GM18870 (cell line): ENCODE measurements around the gene MTERF4.
"Not testable (repeated sequence)": the region's sequence is repeated elsewhere in the genome, so short reads cannot be mapped to it uniquely, and the experiment has no call there.

ENCODE experiments used
- ATAC-seq: cut with Tn5 transposase; IDR thresholded peaks from one replicate; pipeline ENCODE4 v1.9.1; 2021; ENCODE audit warnings: moderate library complexity; ENCODE audit not compliant: unreplicated experiment

MTERF4 gene

DNA sequence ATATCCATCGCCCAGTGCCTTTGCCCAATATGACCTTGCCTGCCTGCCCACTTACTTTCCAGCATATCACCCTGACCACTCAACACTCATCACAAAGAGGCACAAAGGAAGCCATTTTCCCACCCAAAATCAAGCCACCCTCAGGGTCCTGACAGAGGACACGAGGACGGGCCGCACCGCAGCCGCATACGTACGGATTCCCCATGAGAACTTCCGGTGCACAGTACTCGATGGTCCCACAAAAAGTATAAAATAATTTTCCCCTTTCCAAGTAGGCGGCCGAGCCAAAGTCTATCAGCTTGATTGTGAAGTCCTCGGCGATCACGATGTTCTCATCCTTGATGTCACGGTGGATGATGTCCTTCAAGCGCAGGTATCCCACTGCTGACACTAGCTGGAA is 10.0 kb upstream of the MTERF4 start:
- no peak for ATAC-seq

DNA sequence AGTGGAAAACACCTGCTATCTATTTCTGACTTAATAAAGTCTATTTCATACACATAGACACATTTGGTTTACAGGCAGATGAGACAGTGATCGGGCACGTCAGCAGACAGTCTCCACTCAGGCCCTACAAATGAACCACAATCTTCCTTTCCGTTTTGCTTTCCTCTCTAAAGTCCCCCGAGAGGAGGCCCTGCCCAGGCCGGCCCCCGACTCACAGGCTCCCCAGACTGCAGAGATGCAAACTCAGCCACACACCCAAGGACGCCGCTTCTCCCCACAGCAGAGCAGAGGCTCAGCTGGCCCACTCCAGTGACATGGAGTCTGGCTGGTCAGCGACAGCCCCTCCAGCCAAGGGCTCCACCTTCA is 9.3 kb upstream of the MTERF4 start:
- no peak for ATAC-seq

DNA sequence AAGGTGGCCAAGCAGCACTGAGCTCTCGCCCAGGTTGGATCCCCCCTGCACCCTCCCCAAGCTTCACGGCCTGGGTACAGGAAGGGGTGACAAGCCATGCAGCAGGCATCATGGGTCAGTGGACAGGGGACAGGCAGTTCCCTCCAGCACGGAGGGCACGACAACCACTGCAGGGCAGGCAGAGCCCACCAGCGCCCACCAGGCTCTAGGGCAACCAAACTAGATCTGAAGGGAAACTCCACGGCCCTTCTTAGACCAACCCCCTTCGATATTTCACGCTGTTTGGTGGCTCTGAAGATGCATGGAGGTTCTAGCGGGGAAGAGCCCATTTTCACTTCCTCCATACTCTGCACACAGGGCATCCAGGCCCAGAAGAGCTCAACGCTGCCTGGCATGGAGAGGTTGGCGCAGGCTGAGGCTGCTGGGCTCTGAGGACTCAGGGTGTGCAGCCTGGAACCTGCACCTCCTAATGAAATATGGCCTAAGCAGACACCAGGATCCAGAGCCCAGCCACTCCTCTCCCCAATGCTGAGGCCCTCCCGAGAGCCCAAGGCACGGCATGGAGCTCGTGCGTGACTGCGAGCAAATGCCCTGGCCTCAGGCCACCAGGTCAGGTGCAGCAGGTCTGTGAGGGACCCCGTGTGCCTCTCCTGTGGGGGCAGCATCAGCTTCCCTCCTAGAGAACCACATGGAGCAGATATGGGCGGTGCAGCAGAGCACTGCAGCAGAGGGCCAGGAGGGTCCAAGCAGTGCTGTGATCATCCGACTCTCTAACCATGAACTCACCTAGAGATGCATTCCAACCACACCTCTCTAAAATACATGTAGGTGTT is 8.7 kb upstream of the MTERF4 start:
- ATAC-seq: no peak

DNA sequence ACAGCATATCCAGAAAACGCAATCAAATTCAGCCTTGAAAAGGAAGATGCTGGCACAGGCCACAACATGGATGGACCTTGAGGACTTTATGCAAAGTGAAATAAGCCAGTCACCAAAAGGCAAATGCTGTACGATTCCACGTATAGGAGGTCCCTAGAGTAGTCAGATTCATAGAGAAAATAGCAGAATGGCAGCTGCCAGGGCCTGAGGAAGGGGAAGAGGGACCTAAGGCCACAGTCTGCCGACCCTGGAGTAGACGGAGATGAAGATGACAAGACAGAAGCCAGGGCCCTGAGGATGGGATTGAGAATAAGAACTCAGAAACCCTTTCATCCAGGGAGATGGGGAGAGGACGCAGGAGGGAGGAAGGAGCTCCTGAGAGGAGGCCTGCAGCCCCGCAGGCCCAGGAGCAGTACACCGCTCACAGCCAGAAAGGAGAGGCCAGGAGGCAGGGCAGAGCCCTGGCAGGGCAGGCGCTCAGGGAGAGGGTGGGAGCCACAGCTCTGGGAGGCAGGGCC is 8.1 kb upstream of the MTERF4 start:
- no peak for ATAC-seq

DNA sequence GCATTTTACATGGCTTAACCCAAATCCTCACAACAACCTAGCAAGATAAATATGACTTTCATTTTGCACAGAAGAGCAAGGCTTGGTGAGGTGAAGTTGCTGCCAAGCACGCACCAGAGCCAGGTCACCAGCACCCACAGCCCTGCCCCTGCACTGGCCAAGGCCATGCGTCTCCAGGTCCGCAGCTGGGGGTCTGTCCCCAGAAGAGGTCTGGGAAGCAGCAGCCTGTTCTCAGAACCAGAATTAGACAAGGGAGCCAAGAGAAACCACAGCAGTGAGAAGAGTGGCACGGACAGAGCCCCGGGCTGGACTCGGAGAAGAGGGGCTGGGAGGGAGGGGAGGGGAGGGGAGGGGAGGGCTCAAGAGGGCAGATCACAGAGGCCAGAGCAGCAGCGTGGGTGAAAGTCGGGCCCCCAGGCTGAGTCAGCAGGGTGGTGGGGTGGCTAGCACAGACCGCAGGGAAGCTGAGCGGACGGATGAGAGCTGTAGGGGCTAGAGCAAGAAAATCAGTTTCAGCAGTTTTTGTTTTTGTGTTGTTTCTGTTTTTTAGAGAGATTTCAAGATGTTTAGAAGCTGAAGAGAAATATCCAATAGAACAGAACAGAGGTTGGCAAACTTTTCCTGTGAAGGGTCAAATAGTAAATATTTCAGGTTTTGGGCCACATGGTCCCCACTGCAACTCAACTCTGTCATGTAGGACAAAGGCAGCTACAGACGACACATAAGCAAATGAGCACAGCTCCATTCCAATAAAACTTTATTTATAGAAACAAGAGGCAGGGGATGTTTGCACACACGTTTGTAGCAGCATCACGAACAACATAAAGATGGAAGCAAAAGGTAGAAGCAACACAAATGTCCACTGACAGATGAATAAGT is 7.4 kb upstream of the MTERF4 start:
- no peak for ATAC-seq

DNA sequence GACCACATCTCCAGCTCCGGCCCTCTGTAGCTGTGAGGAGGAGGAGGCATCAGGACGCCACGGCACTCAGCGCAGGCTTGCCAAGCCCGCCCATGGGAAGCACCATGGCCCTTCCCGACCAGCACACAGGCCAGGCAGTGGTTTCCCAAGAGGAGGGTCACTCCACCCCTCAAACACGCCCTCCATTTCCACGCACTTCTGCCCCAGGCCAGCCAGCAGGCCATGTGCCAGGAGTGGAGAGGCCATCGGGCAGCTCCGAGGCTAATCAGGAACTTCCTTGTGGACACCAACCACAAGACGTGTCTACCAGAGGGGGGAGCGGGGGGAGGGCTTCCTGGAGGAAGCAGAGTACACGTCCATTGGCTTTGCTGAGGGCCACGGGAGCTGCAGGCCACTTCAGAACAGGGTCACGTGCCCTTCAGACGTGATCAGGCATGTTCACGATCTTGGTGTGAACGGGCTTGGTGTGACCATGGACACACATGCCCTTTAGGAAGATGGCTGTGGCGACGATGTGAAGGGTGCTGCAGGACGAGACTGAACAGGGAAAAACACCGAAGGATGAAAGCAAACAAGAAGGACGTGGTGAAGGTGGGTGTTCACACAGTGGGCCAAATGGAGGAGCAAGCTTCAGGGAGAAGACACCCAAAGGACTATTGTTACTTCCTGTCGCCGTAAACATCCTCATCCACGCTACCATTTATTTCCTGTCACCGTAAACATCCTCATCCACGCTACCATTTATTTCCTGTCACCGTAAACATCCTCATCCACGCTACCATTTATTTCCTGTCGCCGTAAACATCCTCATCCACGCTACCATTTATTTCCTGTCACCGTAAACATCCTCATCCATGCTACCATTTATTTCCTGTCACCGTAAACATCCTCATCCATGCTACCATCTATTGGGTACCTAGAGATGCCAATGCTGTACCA is 6.5 kb upstream of the MTERF4 start:
- no peak for ATAC-seq

DNA sequence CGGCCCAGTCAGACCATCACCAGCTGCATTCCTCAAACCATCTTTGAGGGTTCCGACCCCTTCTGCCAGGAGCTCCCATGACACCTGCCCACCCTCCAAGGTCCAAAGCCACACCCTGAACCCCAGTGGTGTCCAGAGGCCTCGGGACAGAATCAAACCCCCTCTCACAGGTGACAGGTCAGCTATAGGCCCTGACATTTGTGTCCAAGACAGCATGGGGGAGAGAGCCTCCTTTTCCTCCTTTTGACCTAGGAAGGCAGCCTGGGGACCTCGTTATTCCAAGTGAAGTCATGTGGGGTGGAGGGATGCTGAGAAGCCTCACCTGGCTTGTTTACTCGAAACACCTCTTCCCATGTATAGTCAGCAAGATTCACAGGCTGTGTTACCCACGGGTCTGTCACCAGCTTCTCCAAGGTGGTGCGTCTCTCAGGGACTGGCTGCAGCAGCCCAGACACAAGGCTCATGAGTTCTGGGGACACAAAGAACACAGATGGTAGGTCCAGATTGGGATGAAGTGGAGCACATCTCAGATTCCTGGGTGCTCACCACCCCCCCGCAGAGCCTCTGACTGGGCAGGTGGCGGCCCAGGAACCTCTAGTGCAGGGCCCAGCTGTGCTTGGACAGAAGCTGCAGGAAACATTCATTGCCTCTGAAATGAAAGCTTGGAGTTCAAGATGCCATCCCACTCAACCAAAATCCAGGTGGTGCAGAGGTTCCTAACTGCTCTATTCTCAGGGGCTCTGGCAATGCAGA is 5.1 kb upstream of the MTERF4 start:
- ATAC-seq: no peak

DNA sequence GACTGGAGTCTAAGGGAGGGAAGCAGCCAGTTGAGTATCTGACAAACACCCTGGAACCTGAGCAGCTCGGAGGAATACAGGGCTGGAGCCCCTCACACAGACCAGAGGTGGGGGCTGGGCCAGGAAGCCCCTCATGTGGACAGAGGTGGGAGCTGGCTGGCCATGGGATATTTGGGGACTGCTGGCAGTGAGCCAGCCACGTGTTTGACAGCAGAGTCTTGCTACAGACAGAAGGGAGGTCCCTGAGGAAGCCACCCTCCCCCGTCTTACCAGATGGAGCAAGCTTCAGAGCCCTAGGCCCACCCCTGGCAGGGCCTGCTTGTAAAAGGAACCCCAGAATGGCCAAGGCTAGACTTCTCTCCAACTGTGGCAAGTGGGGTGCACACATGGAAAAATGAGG is 3.6 kb upstream of the MTERF4 start:
- no peak for ATAC-seq

DNA sequence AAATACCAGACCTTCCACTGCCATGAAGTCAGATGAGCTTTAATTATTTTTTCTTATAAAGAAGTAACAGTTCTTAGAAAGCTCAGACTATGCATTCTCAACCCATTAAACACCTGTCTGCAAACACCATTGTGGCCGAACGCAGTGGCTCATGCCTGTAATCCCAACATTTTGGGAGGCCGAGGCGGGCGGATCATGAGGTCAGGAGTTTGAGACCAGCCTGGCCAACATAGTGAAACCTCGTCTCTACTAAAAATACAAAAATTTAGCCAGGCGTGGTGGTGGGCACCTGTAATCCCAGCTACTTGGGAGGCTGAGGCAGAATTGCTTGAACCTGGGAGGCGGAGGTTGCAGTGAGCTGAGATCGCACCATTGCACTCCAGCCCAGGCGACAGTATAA is 2.5 kb upstream of the MTERF4 start:
- not testable (repeated sequence) for ATAC-seq

DNA sequence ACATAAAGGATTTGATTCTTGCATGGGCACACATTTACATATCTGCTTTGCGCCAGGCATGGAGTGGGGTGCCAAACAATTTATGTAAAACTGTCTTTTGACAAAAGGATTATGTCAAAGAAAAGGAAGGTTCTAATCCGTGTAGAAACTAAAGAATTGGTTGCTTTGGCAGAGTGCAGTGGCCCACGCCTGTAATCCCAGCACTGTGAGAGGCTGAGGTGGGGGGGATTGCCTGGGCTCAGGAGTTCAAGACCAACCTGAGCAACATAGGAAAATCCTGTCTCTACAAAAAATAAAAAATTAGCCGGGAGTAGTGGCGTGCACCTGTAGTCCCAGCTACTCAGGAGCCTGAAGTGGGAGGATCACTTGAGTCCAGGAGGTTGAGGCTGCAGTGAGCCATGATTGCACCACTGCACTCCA is 1.1 kb upstream of the MTERF4 start:
- no peak for ATAC-seq

DNA sequence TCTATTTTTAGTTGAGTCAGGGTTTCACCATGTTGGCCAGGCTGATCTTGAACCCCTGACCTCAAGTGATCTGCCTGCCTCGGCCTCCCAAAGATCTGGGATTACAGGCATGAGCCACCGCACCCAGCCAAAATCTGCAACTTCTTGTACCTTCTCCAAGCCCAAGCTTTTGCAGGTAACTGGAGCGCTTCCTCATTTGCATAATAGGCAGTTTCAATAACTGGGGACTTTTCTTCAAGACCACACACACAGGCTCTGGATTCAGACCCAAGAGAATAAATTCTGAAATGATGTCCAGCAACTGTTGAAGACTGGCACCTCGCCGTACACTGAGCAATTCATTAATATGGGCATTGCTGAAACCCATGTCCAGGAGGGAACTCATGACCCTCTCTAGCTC is 2.8 kb downstream of the MTERF4 start:
- no peak for ATAC-seq

DNA sequence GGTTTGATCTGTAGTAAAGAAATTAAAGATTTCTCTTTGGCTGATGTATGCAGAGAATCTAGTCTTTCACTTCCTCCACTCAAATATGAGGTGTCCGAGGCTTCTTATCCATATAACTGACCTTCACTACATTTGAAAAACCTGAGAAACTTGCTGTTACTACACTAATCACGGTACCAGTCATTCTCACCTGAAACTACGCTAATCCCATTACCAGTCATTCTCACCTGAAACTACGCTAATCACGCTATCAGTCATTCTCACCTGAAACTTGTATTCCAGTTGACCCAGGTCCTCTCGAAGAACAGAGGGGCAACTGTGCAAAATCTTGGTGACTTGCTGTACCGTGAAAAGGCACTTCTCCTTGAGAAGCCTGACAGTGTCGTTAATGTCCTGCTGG is 5.1 kb downstream of the MTERF4 start:
- ATAC-seq: no peak

DNA sequence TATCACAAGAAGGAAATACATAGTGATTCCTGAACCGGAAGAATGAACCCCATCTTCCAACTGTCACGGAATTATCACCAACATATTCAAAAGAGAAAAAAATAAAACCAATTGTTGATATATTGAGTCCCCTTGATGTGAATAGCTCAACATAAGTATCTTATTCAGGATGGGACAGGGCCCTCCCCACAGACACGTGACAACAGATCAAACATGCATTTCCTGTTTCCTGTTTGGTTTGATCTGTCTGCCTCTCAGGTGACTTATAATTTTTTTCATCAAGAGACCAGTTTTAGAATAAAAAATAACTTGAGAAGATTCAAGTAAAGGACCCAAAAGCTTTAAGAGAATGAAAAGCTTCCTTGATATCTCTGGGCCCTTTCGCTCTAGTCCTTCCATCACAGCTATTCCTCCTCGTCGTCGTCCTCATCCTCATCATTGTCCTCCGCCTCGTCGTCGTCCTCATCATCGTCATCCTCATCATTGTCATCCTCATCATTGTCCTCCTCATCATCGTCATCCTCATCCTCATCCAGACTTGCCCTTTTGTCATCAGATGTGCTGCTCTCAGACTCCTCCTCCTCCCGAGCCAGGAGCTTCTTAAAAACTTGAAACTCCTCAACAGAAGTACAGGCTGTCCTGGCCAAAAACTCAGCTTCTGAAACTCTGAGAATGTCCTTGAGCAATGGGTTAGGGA is 6.3 kb downstream of the MTERF4 start:
- ATAC-seq: no peak

DNA sequence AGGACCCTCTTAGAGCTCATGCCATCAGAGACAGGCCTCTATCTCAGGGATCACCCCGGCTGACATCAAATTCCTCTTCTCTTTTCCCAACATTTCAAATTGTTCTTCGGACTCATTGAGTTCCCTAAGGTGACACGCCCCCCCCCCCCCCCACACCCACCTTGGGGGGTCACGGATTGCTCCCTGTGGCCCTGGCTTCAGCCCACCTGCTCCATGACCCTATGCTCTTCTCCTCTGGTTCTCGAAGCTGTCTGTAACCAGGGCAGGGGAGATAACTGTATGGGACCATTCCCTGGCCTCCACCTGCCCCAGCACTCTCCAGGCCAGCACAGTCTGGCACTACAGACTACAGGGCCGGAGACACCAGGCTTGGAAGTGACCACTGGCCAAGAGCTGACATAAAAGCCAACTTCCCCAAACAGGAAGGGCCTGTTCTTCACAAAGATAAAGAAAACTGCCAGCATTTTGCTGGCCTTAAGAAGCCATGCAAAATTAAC is 7.1 kb downstream of the MTERF4 start:
- ATAC-seq: no peak

DNA sequence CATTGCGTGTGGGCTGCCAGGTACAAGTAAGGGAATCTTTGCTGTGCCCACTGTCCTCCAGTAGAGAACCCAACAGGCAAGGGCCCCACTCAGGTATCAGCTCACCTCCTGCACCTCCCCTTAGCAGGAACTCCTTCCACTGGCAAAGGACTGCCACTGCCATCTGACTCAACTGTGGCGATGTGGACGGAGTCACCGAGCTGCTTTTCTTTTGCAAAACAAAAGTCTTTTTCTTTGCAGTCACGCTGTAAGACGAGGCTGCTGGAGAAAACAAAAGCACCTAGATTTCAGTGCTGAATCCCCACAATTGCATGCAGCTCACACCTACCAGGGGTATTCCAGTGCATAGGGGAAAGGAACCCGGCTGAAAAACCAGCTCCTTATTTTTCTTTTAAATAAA is 7.9 kb downstream of the MTERF4 start:
- ATAC-seq: no peak

DNA sequence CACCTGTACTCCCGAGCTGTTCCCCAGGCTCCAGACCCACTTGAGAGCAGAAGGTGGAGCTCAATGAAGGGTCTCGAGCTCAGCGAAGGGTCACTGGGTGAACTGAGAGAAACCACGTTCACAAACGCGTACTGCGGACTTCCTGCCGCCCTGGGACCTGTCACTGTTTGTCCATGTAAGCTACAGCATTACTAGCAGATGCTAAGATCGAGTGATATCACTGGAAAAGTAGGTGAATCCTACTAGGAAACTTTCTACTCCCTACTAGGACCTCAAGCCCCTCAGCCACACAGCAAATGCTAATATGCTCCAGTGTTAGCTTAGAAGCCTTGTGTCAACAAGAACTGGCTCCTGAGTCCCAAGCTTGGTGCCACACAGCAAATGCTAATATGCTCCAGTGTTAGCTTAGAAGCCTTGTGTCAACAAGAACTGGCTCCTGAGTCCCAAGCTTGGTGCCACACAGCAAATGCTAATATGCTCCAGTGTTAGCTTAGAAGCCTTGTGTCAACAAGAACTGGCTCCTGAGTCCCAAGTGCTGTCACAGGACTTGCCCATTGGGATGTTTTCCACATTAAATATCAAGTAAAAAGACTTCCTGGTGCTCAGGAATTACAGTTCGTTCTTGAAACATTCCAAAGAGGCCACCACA is 8.8 kb downstream of the MTERF4 start:
- not testable (repeated sequence) for ATAC-seq

DNA sequence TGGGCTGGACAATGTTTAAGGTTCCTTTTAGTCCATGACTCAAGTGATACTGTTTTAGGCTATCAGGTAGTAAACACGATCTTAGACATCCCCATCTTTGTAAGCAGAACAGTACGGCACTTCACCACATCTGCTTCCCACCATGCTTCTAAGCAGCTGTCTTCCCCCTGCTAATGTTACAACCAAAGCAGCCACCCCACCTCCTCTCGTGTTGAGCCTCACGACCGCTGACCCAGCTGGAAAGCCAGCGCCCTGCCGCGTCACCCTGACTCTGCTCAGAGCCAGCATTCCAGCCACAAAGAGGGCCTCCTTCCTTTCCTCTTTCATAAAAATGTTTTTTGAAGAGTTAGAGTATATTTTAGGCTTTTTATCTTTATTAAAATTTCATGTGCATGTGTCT is 9.4 kb downstream of the MTERF4 start:
- no peak for ATAC-seq

DNA sequence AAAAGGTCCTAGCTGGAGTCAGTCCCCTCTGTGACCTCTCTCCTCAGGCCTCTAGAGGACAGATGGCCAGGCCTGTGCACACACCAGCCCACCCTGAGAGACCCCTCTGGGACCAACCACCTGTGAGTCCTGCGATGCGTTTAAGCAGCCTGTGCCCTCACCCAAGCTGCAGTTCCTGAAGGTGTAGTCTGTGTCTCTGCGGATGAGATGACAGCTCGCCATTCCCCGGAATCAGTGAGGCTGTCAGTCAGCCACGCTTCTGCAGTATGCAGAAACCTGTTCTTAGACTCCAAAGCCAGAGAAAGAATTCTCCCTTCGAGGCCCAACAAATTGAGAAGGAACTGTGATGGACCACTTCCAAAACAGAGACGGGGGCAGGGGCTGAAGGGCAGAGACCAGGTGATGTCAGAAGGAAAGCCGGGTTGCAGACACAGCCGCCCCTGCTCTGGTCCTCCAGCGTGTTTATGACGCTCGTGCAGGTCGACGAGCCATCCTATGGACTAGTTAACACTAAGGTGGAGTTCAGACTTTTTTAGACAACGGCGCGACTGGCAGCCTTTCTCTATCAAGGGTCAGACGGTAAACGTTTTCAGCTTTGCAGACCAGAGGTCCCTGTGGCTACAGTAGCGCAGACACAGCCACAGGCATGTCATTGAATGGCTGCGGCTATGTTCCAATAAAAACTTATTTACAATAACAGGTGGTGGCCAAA is 10.2 kb downstream of the MTERF4 start:
- no peak for ATAC-seq
